ENCODE measurements around the gene PTPRK. TPM values are rescaled to one million over a fixed set of nuclear protein-coding genes. Genes with fewer than 3 reads are reported as not detected.
A peak's percentile ranks its signal among the peaks of the same experiment; 100 is the strongest.

Gene PTPRK
- total and polyA plus RNA-seq, 2 experiments from 2014 or later: 26.9 to 56.4 TPM

GRCh38 chr6:128282961-128283360 is 237.4 kb downstream of the PTPRK start:
- Mint-ChIP-seq H3K9me3 (no peaks in the 10 kb centered on the region), H3K4me3 (no peak overlapping the region), H3K27ac (no peak overlapping the region), H3K27me3 (ENCODE audit: insufficient read depth, low read depth, poor library complexity) (peaks cover 1% of the 10 kb centered on the region), H3K4me1 (peaks cover 36% of the 10 kb centered on the region), H3K36me3 (ENCODE audit: low read depth) (no peaks in the 10 kb centered on the region)
- no peak overlapping the region for H3K4me3 ChIP-seq
- no peaks in the 10 kb centered on the region for H3K27me3 ChIP-seq (ENCODE audit: insufficient read depth)
- H3F3A ChIP-seq (replicated peaks; ENCODE audit: low read depth): no peaks in the 10 kb centered on the region
- H3K4me2 ChIP-seq: 0 out of 2 replicates have a peak overlapping the region, but pooled peaks have one; percentile 34
- H3K79me2 ChIP-seq (replicated peaks; ENCODE audit: insufficient read depth): no peaks in the 10 kb centered on the region
- peaks cover 51% of the 10 kb centered on the region for H3K4me1 ChIP-seq (ENCODE audit: insufficient read depth)
- ATAC-seq (peak; percentile 31; the same call in 2 of the 3 replicates), DNase-seq (ENCODE audit: low spot score) (peak; percentile 42)
- H3K36me3 ChIP-seq (ENCODE audit: insufficient read depth): no peaks in the 10 kb centered on the region
- H4K20me1 ChIP-seq (replicated peaks; ENCODE audit: insufficient read depth): peaks cover 3% of the 10 kb centered on the region
- H3K9me2 ChIP-seq (ENCODE audit: insufficient read depth): no peaks in the 10 kb centered on the region
- H3K27ac ChIP-seq (ENCODE audit: low read depth): no peak overlapping the region
- no peak overlapping the region for H2AFZ ChIP-seq
- TF ChIP-seq ZNF331 (CRISPR knock-in tag; IDR thresholded peaks at IDR 0.05; ENCODE audit: low read depth) (no peak), EZH2phosphoT487 (IDR thresholded peaks at IDR 0.05; ENCODE audit: unreplicated experiment) (no peak), NANOG (IDR thresholded peaks at IDR 0.05; ENCODE audit: borderline replicate concordance) (no peak), JUNB (IDR thresholded peaks at IDR 0.05; ENCODE audit: unreplicated experiment) (no peak), REST (IDR thresholded peaks at IDR 0.05; ENCODE audit: unreplicated experiment) (no peak), POLR2AphosphoS5 (IDR thresholded peaks at IDR 0.05; ENCODE audit: low read depth) (no peak), EZH2 (IDR thresholded peaks at IDR 0.05; ENCODE audit: low read depth, unreplicated experiment) (no peak), ZNF114 (CRISPR knock-in tag; IDR thresholded peaks at IDR 0.05) (no peak)
- TF ChIP-seq, protein P1, sequence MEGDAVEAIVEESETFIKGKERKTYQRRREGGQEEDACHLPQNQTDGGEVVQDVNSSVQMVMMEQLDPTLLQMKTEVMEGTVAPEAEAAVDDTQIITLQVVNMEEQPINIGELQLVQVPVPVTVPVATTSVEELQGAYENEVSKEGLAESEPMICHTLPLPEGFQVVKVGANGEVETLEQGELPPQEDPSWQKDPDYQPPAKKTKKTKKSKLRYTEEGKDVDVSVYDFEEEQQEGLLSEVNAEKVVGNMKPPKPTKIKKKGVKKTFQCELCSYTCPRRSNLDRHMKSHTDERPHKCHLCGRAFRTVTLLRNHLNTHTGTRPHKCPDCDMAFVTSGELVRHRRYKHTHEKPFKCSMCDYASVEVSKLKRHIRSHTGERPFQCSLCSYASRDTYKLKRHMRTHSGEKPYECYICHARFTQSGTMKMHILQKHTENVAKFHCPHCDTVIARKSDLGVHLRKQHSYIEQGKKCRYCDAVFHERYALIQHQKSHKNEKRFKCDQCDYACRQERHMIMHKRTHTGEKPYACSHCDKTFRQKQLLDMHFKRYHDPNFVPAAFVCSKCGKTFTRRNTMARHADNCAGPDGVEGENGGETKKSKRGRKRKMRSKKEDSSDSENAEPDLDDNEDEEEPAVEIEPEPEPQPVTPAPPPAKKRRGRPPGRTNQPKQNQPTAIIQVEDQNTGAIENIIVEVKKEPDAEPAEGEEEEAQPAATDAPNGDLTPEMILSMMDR (conservative IDR thresholded peaks at IDR 0.05; ENCODE audit: low read depth in 2 of 2): no peak
- TF ChIP-seq, protein P2, sequence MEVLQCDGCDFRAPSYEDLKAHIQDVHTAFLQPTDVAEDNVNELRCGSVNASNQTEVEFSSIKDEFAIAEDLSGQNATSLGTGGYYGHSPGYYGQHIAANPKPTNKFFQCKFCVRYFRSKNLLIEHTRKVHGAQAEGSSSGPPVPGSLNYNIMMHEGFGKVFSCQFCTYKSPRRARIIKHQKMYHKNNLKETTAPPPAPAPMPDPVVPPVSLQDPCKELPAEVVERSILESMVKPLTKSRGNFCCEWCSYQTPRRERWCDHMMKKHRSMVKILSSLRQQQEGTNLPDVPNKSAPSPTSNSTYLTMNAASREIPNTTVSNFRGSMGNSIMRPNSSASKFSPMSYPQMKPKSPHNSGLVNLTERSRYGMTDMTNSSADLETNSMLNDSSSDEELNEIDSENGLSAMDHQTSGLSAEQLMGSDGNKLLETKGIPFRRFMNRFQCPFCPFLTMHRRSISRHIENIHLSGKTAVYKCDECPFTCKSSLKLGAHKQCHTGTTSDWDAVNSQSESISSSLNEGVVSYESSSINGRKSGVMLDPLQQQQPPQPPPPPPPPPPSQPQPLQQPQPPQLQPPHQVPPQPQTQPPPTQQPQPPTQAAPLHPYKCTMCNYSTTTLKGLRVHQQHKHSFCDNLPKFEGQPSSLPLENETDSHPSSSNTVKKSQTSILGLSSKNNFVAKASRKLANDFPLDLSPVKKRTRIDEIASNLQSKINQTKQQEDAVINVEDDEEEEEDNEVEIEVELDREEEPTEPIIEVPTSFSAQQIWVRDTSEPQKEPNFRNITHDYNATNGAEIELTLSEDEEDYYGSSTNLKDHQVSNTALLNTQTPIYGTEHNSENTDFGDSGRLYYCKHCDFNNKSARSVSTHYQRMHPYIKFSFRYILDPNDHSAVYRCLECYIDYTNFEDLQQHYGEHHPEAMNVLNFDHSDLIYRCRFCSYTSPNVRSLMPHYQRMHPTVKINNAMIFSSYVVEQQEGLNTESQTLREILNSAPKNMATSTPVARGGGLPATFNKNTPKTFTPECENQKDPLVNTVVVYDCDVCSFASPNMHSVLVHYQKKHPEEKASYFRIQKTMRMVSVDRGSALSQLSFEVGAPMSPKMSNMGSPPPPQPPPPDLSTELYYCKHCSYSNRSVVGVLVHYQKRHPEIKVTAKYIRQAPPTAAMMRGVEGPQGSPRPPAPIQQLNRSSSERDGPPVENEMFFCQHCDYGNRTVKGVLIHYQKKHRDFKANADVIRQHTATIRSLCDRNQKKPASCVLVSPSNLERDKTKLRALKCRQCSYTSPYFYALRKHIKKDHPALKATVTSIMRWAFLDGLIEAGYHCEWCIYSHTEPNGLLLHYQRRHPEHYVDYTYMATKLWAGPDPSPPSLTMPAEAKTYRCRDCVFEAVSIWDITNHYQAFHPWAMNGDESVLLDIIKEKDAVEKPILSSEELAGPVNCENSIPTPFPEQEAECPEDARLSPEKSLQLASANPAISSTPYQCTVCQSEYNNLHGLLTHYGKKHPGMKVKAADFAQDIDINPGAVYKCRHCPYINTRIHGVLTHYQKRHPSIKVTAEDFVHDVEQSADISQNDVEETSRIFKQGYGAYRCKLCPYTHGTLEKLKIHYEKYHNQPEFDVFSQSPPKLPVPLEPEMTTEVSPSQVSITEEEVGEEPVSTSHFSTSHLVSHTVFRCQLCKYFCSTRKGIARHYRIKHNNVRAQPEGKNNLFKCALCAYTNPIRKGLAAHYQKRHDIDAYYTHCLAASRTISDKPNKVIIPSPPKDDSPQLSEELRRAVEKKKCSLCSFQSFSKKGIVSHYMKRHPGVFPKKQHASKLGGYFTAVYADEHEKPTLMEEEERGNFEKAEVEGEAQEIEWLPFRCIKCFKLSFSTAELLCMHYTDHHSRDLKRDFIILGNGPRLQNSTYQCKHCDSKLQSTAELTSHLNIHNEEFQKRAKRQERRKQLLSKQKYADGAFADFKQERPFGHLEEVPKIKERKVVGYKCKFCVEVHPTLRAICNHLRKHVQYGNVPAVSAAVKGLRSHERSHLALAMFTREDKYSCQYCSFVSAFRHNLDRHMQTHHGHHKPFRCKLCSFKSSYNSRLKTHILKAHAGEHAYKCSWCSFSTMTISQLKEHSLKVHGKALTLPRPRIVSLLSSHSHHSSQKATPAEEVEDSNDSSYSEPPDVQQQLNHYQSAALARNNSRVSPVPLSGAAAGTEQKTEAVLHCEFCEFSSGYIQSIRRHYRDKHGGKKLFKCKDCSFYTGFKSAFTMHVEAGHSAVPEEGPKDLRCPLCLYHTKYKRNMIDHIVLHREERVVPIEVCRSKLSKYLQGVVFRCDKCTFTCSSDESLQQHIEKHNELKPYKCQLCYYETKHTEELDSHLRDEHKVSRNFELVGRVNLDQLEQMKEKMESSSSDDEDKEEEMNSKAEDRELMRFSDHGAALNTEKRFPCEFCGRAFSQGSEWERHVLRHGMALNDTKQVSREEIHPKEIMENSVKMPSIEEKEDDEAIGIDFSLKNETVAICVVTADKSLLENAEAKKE (CRISPR knock-in tag; IDR thresholded peaks at IDR 0.05): no peak
